ENCODE measurements around the gene LIPE.

- TF ChIP-seq CTCF (IDR thresholded peaks at IDR 0.05), result no peak
- no peak for TF ChIP-seq POLR2AphosphoS5 (IDR thresholded peaks at IDR 0.05)
Observed at GRCh38 chr19:42410371-42410770, 16.8 kb downstream of the LIPE start.
